ENCODE measurements around the gene PRDM5.

- no peak for TF ChIP-seq CREB1 (IDR thresholded peaks at IDR 0.05; ENCODE audit: low read depth)
- no peak for TF ChIP-seq REST (IDR thresholded peaks at IDR 0.05; ENCODE audit: low read depth)
- no peak for TF ChIP-seq CEBPB (IDR thresholded peaks at IDR 0.05)
- TF ChIP-seq TCF12 (IDR thresholded peaks at IDR 0.05; ENCODE audit: low read depth), result no peak
- no peak for TF ChIP-seq NFIC (IDR thresholded peaks at IDR 0.05)
- no peak for TF ChIP-seq EP300 (IDR thresholded peaks at IDR 0.05; ENCODE audit: borderline replicate concordance)
- no peak for TF ChIP-seq MAX (IDR thresholded peaks at IDR 0.05)
- no peak for TF ChIP-seq TEAD4 (IDR thresholded peaks at IDR 0.05)
- no peak for TF ChIP-seq TAF1 (IDR thresholded peaks at IDR 0.05; ENCODE audit: low read depth)
- TF ChIP-seq YY1 (IDR thresholded peaks at IDR 0.05; ENCODE audit: low read depth), result no peak
- no peak for TF ChIP-seq EGR1 (IDR thresholded peaks at IDR 0.05)
- TF ChIP-seq RAD21 (IDR thresholded peaks at IDR 0.05; ENCODE audit: low read depth), result no peak
Observed at GRCh38 chr4:120839334-120839973, 83.1 kb downstream of the PRDM5 start.
